IMR-90 (cell line): ENCODE results near the gene RNF32. TPM values are rescaled to one million over a fixed set of nuclear protein-coding genes. Genes with fewer than 3 reads are reported as not detected.

Experiments
- ATAC-seq: fragments of 200-7000 bp; cut with Tn5 transposase; 2 replicates; pipeline ENCODE4 v1.9.1; 2020; ENCODE audit warnings: low read depth, mild to moderate bottlenecking, moderate library complexity
- BruUV-seq: library from RNA; stranded (reverse); fragments of 400-500 nt; replicated peaks from 2 replicates; lab custom pipeline; 2021; lab: Mats Ljungman, UMichigan
- CTCF ChIA-PET: fragments of 300-600 bp; formaldehyde crosslinking; extraction: SDS; loops from one replicate; lab custom pipeline; 2021; ENCODE audit warnings: antibody characterized with exemption; lab: Yijun Ruan, JAX
- POLR2A ChIA-PET: fragments of 300-600 bp; sonication (Branson Sonifier 250); formaldehyde crosslinking; loops from one replicate; lab custom pipeline; 2022; ENCODE audit warnings: antibody characterized with exemption; ENCODE audit not compliant: unreplicated experiment; lab: Charles Lee
- DNase-seq: peaks from one replicate; pipeline ENCODE4 v3.0.0; 2013
- H2AFZ ChIP-seq: replicated peaks from 2 replicates; pipeline ENCODE3; 2013; ENCODE audit warnings: low read length, mild to moderate bottlenecking; ENCODE audit not compliant: poor library complexity
- H2AK5ac ChIP-seq: 2 replicates; pipeline ENCODE4 v1.6.1; 2013; ENCODE audit warnings: low read depth, low read length, inconsistent platforms
- H2AK9ac ChIP-seq: replicated peaks from 2 replicates; pipeline ENCODE3; 2013; ENCODE audit warnings: mild to moderate bottlenecking, low read depth, low read length, moderate library complexity; ENCODE audit not compliant: poor library complexity
- H2BK120ac ChIP-seq: 2 replicates; pipeline ENCODE4 v1.6.1; 2013; ENCODE audit warnings: low read depth, low read length, inconsistent platforms
- H2BK15ac ChIP-seq: 3 replicates; pipeline ENCODE4 v1.6.1; 2013; ENCODE audit warnings: low read depth, low read length, inconsistent platforms
- H2BK20ac ChIP-seq: 2 replicates; pipeline ENCODE4 v1.6.1; 2013; ENCODE audit warnings: low read depth, mild to moderate bottlenecking, inconsistent platforms, low read length, moderate library complexity
- H2BK5ac ChIP-seq: 2 replicates; pipeline ENCODE4 v1.6.1; 2013; ENCODE audit warnings: mild to moderate bottlenecking, low read depth, low read length, inconsistent platforms; ENCODE audit not compliant: poor library complexity, severe bottlenecking
- H3K14ac ChIP-seq: replicated peaks from 2 replicates; pipeline ENCODE4 v1.6.1; 2013; ENCODE audit warnings: low read depth, low read length, inconsistent platforms
- H3K18ac ChIP-seq: 2 replicates; pipeline ENCODE4 v1.6.1; 2013; ENCODE audit warnings: low read depth, low read length, control low read depth
- H3K23ac ChIP-seq: 2 replicates; pipeline ENCODE4 v1.6.1; 2013; ENCODE audit warnings: low read depth, low read length, inconsistent platforms
- H3K27ac ChIP-seq: 2 replicates; pipeline ENCODE4 v1.5.1; 2013; ENCODE audit warnings: mild to moderate bottlenecking, control low read depth, low read length; ENCODE audit not compliant: insufficient read depth
- H3K27me3 ChIP-seq: 2 replicates; pipeline ENCODE4 v1.6.1; 2013; ENCODE audit warnings: low read length; ENCODE audit not compliant: control insufficient read depth, insufficient read depth
- H3K36me3 ChIP-seq: 2 replicates; pipeline ENCODE4 v1.6.1; 2013; ENCODE audit warnings: low read length, mixed read lengths; ENCODE audit not compliant: control insufficient read depth, insufficient read depth
- H3K4ac ChIP-seq: 2 replicates; pipeline ENCODE4 v1.6.1; 2013; ENCODE audit warnings: low read depth, low read length, inconsistent platforms
- H3K4me1 ChIP-seq: 2 replicates; pipeline ENCODE4 v1.6.1; 2013; ENCODE audit warnings: low read length, mixed read lengths; ENCODE audit not compliant: control insufficient read depth, insufficient read depth
- H3K4me2 ChIP-seq: 2 replicates; pipeline ENCODE4 v1.6.1; 2013; ENCODE audit warnings: low read depth, mild to moderate bottlenecking, control low read depth, low read length, moderate library complexity
- H3K4me3 ChIP-seq: 2 replicates; pipeline ENCODE4 v1.5.1; 2013; ENCODE audit warnings: low read depth, mild to moderate bottlenecking, control low read depth, low read length, moderate library complexity; ENCODE audit not compliant: insufficient read depth
- H3K56ac ChIP-seq: 2 replicates; pipeline ENCODE4 v1.6.1; 2013; ENCODE audit warnings: low read length, inconsistent platforms; ENCODE audit not compliant: insufficient read depth; ENCODE audit errors: extremely low read depth
- H3K79me1 ChIP-seq, 2 experiments: 2 replicates each; pipeline ENCODE4 v1.6.1; 2013; ENCODE audit warnings: low read length in 2 of 2, inconsistent platforms in 1 of 2, low read depth in 1 of 2
- H3K9ac ChIP-seq: 2 replicates; pipeline ENCODE4 v1.6.1; 2013; ENCODE audit warnings: low read depth, low read length, control low read depth
- H3K9me1 ChIP-seq: 2 replicates; pipeline ENCODE4 v1.6.1; 2013; ENCODE audit warnings: low read length, inconsistent platforms; ENCODE audit not compliant: insufficient read depth
- H3K9me3 ChIP-seq: 2 replicates; pipeline ENCODE4 v1.6.1; 2013; ENCODE audit warnings: low read length; ENCODE audit not compliant: control insufficient read depth, insufficient read depth
- H4K20me1 ChIP-seq: 2 replicates; pipeline ENCODE4 v1.6.1; 2013; ENCODE audit warnings: low read length, inconsistent platforms; ENCODE audit not compliant: insufficient read depth
- H4K5ac ChIP-seq: 2 replicates; pipeline ENCODE4 v1.6.1; 2013; ENCODE audit warnings: mild to moderate bottlenecking, low read depth, low read length, control low read depth
- H4K8ac ChIP-seq, 2 experiments: 2 replicates each; pipeline ENCODE4 v1.6.1; 2013; ENCODE audit warnings: low read depth in 2 of 2, low read length in 2 of 2, control low read depth in 1 of 2, inconsistent platforms in 1 of 2
- H4K91ac ChIP-seq: 2 replicates; pipeline ENCODE4 v1.6.1; 2013; ENCODE audit warnings: low read depth, low read length, inconsistent platforms; ENCODE audit not compliant: insufficient read depth
- BHLHE40 ChIP-seq: fragments of 150-350 bp; IDR thresholded peaks from 2 replicates; pipeline ENCODE4 v1.6.1; 2016; ENCODE audit warnings: mild to moderate bottlenecking, low read depth, low read length
- CEBPB ChIP-seq: IDR thresholded peaks from 2 replicates; pipeline ENCODE4 v1.6.1; 2012; ENCODE audit warnings: low read depth, low read length, improper control_type of control experiment
- CHD1 ChIP-seq: IDR thresholded peaks from 2 replicates; pipeline ENCODE4 v1.6.1; 2012; ENCODE audit warnings: low read depth, low read length, improper control_type of control experiment
- CTCF ChIP-seq: conservative IDR thresholded peaks from 2 replicates; pipeline ENCODE4 v1.5.1; 2012; ENCODE audit warnings: mild to moderate bottlenecking, low read depth, low read length, improper control_type of control experiment
- FOS ChIP-seq: fragments of 150-350 bp; IDR thresholded peaks from 2 replicates; pipeline ENCODE4 v1.6.1; 2016; ENCODE audit warnings: low read depth, low read length
- MAFK ChIP-seq: IDR thresholded peaks from 2 replicates; pipeline ENCODE4 v1.6.1; 2012; ENCODE audit warnings: low read depth, low read length, improper control_type of control experiment
- MAZ ChIP-seq: IDR thresholded peaks from 2 replicates; pipeline ENCODE4 v1.6.1; 2012; ENCODE audit warnings: low read depth, mild to moderate bottlenecking, low read length, improper control_type of control experiment, moderate library complexity, borderline replicate concordance
- MXI1 ChIP-seq: IDR thresholded peaks from 2 replicates; pipeline ENCODE4 v1.6.1; 2012; ENCODE audit warnings: low read depth, mild to moderate bottlenecking, low read length, moderate library complexity, borderline replicate concordance
- POLR2A ChIP-seq: IDR thresholded peaks from 2 replicates; pipeline ENCODE4 v1.6.1; 2012; ENCODE audit warnings: mild to moderate bottlenecking, low read depth, low read length
- RAD21 ChIP-seq: IDR thresholded peaks from 2 replicates; pipeline ENCODE4 v1.6.1; 2012; ENCODE audit warnings: low read length, improper control_type of control experiment
- RCOR1 ChIP-seq: IDR thresholded peaks from 2 replicates; pipeline ENCODE4 v1.6.1; 2012; ENCODE audit warnings: mild to moderate bottlenecking, low read length, improper control_type of control experiment; ENCODE audit not compliant: insufficient replicate concordance
- RFX5 ChIP-seq: IDR thresholded peaks from 2 replicates; pipeline ENCODE4 v1.8.0; 2012; ENCODE audit warnings: low read depth, mild to moderate bottlenecking, low read length, moderate library complexity
- WGBS, 2 experiments: methylation state at CpG; one replicate each; pipeline versions ENCODE4 v1.1.5 to v1.1.7; 2013; ENCODE audit warnings: missing lambda C conversion rate in 2 of 2; ENCODE audit not compliant: insufficient read length in 1 of 2; ENCODE audit errors: extremely low coverage in 2 of 2; 5-methylcytosine and 5-hydroxymethylcytosine counted together
- dilution Hi-C: fragments of 300-500 bp; cut with HindIII; formaldehyde crosslinking; loops from one replicate; pipeline ENCODE4 v1.14.3; 2018; ENCODE audit warnings: low sequenced_read_pairs; ENCODE audit not compliant: unreplicated experiment
- in situ Hi-C: fragments of 300-500 bp; cut with MboI; formaldehyde crosslinking; loops from 3 replicates; pipeline ENCODE4 v1.14.3; 2019; ENCODE audit warnings: low sequenced_read_pairs, inconsistent platforms, mixed read lengths
- intact Hi-C: fragments of 100-400 bp; cut with micrococcal nuclease; formaldehyde crosslinking; loops from 2 replicates; pipeline ENCODE4 v1.10.0; 2022
- polyA plus RNA-seq, 3 experiments: library from polyadenylated mRNA; depleted of rRNA; stranded (reverse); fragments of >200 nt; gene quantifications; 2 replicates each; pipeline ENCODE4 v1.2.3, GENCODE V29; 2012; ENCODE audit warnings: low replicate concordance in 1 of 3
- total RNA-seq: library from RNA; depleted of rRNA; stranded (reverse); fragments of >200 nt; gene quantifications from 2 replicates; pipeline ENCODE4 v1.2.3, GENCODE V29; 2012
- TF ChIP-seq, protein P1 (sequence below): fragments of 150-350 bp; IDR thresholded peaks from 2 replicates; pipeline ENCODE4 v1.6.1; 2017; ENCODE audit warnings: mild to moderate bottlenecking, antibody characterized with exemption, low read length, low read depth
- TF ChIP-seq, protein P2 (sequence below): fragments of 150-350 bp; IDR thresholded peaks from 2 replicates; pipeline ENCODE4 v1.6.1; 2016; ENCODE audit warnings: low read depth, mild to moderate bottlenecking, low read length, moderate library complexity, borderline replicate concordance

Gene RNF32
- total and polyA plus RNA-seq, 2 of the 4 experiments (the other 2 are of a cell fraction): 0.36 to 0.63 TPM

DNA sequence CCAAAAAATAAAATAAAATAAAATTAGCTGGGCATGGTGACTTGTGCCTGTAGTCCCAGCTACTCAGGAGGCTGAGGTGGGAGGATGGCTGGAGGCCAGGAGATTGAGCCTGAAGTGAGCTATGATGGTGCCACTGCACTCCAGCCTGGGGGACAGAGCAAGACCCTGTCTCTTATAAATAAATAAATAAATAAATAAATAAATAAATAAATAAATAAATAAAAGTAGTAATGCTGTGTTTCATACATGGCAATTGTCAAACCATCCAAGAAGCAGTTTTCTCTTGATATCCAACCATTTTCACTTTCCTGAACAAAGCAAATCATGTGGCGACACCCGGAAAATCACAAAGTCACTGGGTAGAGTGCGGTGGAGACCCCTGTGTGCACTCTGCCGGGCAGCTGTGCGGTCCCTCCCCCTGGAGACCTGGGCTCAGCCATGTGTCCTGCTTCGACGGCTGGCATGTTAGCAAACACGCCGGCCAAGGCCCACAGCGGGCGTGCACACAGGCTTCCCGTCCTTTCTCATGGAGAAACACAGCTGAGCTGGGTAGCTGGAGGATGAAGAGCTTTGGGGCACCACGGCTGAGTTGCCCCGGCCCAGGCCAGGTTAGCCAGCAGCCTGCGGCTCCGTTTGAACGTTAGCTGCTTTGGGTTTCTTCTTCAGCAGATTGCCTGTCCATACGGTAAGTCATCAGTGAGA is 22.3 kb upstream of the RNF32 start:
- Histone ChIP-seq H3K18ac (no peak overlapping the region), H3K14ac (no peak overlapping the region), H4K91ac (no peak overlapping the region), H3K23ac (no peak overlapping the region), H3K79me1 (no peaks in the 10 kb centered on the region), H3K4ac (no peak overlapping the region), H4K20me1 (no peaks in the 10 kb centered on the region), H3K27ac (no peak overlapping the region), H2AK5ac (no peak overlapping the region), H2BK15ac (no peak overlapping the region), H3K9me1 (no peaks in the 10 kb centered on the region), H3K4me3 (no peak overlapping the region), H3K56ac (no peak overlapping the region), H3K27me3 (peaks cover 21% of the 10 kb centered on the region), H4K8ac (no peak overlapping the region), H3K4me1 (no peaks in the 10 kb centered on the region), H3K4me2 (no peak overlapping the region), H4K5ac (no peak overlapping the region), H2AK9ac (no peak overlapping the region), H3K9me3 (no peaks in the 10 kb centered on the region), H2AFZ (no peak overlapping the region), H2BK120ac (no peak overlapping the region), H2BK5ac (no peak overlapping the region), H3K36me3 (no peaks in the 10 kb centered on the region), H2BK20ac (no peak overlapping the region), H3K9ac (no peak overlapping the region)
- ChIA-PET POLR2A (no interaction called here), CTCF (no interaction called here)
- DNase-seq (no peak), ATAC-seq (no peak)
- 97% methylated on average over 6 of the region's 18 CpGs; no CpG with 5 or more reads in 1 of the 2 experiments for WGBS, 2 experiments
- no TSS peak for BruUV-seq
- intact Hi-C loops: no loop called here
- in situ Hi-C loops: no loop called here
- dilution Hi-C loops: no loop called here
- TF ChIP-seq RFX5 (no peak), MXI1 (no peak), MAFK (no peak), POLR2A (no peak), RCOR1 (no peak), RAD21 (no peak), FOS (no peak), CEBPB (no peak), MAZ (no peak), CHD1 (no peak), BHLHE40 (no peak), CTCF (no peak)
- TF ChIP-seq, protein P1, sequence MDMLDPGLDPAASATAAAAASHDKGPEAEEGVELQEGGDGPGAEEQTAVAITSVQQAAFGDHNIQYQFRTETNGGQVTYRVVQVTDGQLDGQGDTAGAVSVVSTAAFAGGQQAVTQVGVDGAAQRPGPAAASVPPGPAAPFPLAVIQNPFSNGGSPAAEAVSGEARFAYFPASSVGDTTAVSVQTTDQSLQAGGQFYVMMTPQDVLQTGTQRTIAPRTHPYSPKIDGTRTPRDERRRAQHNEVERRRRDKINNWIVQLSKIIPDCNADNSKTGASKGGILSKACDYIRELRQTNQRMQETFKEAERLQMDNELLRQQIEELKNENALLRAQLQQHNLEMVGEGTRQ: no peak
- TF ChIP-seq, protein P2, sequence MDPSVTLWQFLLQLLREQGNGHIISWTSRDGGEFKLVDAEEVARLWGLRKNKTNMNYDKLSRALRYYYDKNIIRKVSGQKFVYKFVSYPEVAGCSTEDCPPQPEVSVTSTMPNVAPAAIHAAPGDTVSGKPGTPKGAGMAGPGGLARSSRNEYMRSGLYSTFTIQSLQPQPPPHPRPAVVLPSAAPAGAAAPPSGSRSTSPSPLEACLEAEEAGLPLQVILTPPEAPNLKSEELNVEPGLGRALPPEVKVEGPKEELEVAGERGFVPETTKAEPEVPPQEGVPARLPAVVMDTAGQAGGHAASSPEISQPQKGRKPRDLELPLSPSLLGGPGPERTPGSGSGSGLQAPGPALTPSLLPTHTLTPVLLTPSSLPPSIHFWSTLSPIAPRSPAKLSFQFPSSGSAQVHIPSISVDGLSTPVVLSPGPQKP: no peak
